Mucosa of descending colon (tissue), 3 donors: ENCODE measurements around the gene ELP4. TPM values are rescaled to one million over a fixed set of nuclear protein-coding genes. Genes with fewer than 3 reads are reported as not detected.

Experiments
- ATAC-seq: fragments of 200-7000 bp; cut with Tn5 transposase; one replicate; pipeline ENCODE4 v1.9.1; 2020; ENCODE audit warnings: mild to moderate bottlenecking, moderate library complexity
- DNase-seq, 3 donors: peaks; one replicate each; pipeline ENCODE4 v3.0.0-alpha.2; 2020
- H3K36me3 ChIP-seq: fragments of 200-600 bp; one replicate; pipeline ENCODE4 v1.8.0; 2021; ENCODE audit warnings: low read depth, mild to moderate bottlenecking
- H3K4me1 ChIP-seq: fragments of 200-600 bp; one replicate; pipeline ENCODE4 v1.8.0; 2021; ENCODE audit warnings: low read depth, mild to moderate bottlenecking
- H3K4me3 ChIP-seq: fragments of 200-600 bp; one replicate; pipeline ENCODE4 v1.8.0; 2021; ENCODE audit warnings: mild to moderate bottlenecking
- H3K9me3 ChIP-seq: fragments of 200-600 bp; one replicate; pipeline ENCODE4 v1.8.0; 2021; ENCODE audit warnings: mild to moderate bottlenecking
- CTCF ChIP-seq: fragments of 200-600 bp; IDR thresholded peaks from one replicate; pipeline ENCODE4 v1.8.0; 2022; ENCODE audit warnings: antibody characterized with exemption, mild to moderate bottlenecking
- intact Hi-C, 2 donors: fragments of 100-400 bp; cut with DNase I in 1 of 2; cut with micrococcal nuclease in 1 of 2; formaldehyde crosslinking; loops; one replicate each; pipeline versions ENCODE4 v1.11.0 to v1.11.1; 2022; cut with DNase I, micrococcal nuclease
- total RNA-seq, 3 donors: library from RNA; stranded (reverse); fragmentation: NEBNext Ultra II Directional in 2 of 3; extraction: Animal tissue kit (Norgen Biotek cat#: 25700) in 2 of 3; gene quantifications; one replicate each; pipeline versions ENCODE4 v1.2.1 to v1.2.4, GENCODE V29; 2021 to 2023
- donor health status: DM: no; HTN: no; CAD: no; lungs with moderate emphysema.
- donor health status: DM: no; HTN: no; CAD: no.
- donor health status: DM: no; HTN: yes; CAD: no.

The ELP4 gene
- total RNA-seq, 3 donors from 2014 or later, result 13.2 to 21.4 (median 18.7) TPM

- DNase-seq (peak in 1 of 3 donors; percentile 13), ATAC-seq (peak; percentile 51)
- intact Hi-C loops, result no loop called here
- Histone ChIP-seq H3K36me3 (no peaks in the 10 kb centered on the region), H3K4me3 (no peak overlapping the region), H3K4me1 (no peaks in the 10 kb centered on the region), H3K9me3 (no peaks in the 10 kb centered on the region)
- TF ChIP-seq CTCF, result no peak
Measured at GRCh38 chr11:31529189-31529588, 19.6 kb downstream of the ELP4 start.

- TF ChIP-seq CTCF, result no peak
- DNase-seq, result no peak
Measured at GRCh38 chr11:31529701-31530100, 20.1 kb downstream of the ELP4 start.

GRCh38 chr11:31531293-31531692, 21.7 kb downstream of the ELP4 start:
- H3K9me3 ChIP-seq, result no peaks in the 10 kb centered on the region
- intact Hi-C loops, result no loop called here
- H3K4me1 ChIP-seq, result no peaks in the 10 kb centered on the region
- no peak for DNase-seq
- no peak for TF ChIP-seq CTCF
- no peak overlapping the region for H3K4me3 ChIP-seq
- no peaks in the 10 kb centered on the region for H3K36me3 ChIP-seq
- ATAC-seq, result no peak

More at GRCh38 chr11:31529701-31530100, 20.1 kb downstream of the ELP4 start:
- no peak overlapping the region for H3K4me3 ChIP-seq
- intact Hi-C loops, result no loop called here
- H3K36me3 ChIP-seq, result no peaks in the 10 kb centered on the region
- H3K4me1 ChIP-seq, result no peaks in the 10 kb centered on the region
- ATAC-seq, result no peak
- no peaks in the 10 kb centered on the region for H3K9me3 ChIP-seq

GRCh38 chr11:31535479-31535878, 25.9 kb downstream of the ELP4 start:
- Histone ChIP-seq H3K4me3 (no peak overlapping the region), H3K9me3 (no peaks in the 10 kb centered on the region), H3K36me3 (no peaks in the 10 kb centered on the region), H3K4me1 (no peaks in the 10 kb centered on the region)
- ATAC-seq (peak; percentile 58), DNase-seq (peak in 1 of 3 donors; percentile 7)
- no peak for TF ChIP-seq CTCF
- intact Hi-C loops, result no loop called here

- TF ChIP-seq CTCF, result no peak
- intact Hi-C loops, result no loop called here
- no peak for ATAC-seq
- no peak for DNase-seq
- Histone ChIP-seq H3K4me1 (no peaks in the 10 kb centered on the region), H3K9me3 (peaks cover 6% of the 10 kb centered on the region), H3K4me3 (no peak overlapping the region), H3K36me3 (no peaks in the 10 kb centered on the region)
Measured at GRCh38 chr11:31542862-31543261, 33.3 kb downstream of the ELP4 start.

GRCh38 chr11:31555938-31556337, 46.4 kb downstream of the ELP4 start:
- Histone ChIP-seq H3K4me1 (no peaks in the 10 kb centered on the region), H3K36me3 (no peaks in the 10 kb centered on the region), H3K4me3 (no peak overlapping the region), H3K9me3 (no peaks in the 10 kb centered on the region)
- intact Hi-C loops, result no loop called here
- no peak for ATAC-seq
- no peak for DNase-seq
- TF ChIP-seq CTCF, result no peak
